ENCODE results near the gene PTTG1IP. TPM values are rescaled to one million over a fixed set of nuclear protein-coding genes. Genes with fewer than 3 reads are reported as not detected.

Gene PTTG1IP
- total RNA-seq, 2 experiments from 2014 or later: 80.3 to 82.6 TPM

DNA sequence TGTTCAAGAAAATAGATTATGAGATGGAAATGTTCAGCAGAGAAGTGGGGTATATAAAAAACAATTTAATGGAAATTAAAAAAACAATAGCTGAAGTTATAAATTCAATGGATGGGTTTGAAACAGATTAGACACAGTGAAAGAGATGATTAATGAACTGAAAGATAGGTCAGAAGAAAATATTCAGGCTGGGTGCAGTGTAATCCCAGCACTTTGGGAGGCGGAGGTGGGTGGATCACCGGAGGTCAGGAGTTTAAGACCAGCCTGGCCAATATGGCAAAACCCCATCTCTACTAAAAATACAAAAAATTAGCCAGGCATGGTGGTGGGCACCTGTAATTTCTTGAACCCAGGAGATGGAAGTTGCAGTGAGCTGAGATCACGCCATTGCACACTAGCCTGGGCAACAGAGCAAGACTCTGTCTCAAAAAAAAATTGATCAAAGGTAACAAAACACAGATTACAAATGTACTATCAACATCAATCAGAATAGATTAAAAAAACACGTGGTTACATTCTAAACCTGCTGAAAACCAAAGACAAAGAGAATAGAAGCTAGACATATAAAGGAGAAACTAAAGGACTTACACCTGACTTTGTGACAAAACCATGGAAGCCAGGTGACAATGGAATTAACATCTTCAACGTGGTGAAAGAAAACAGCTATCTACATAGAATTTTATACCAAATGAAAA is 50.9 kb downstream of the PTTG1IP start:
- CTCF ChIA-PET: interaction anchor here (1.3 kb wide), 1 partner anchor 24 kb away, joined by 3 read pairs; no protein-coding TSS in a partner anchor
- H3K4me1 Mint-ChIP-seq: peaks cover 4% of the 10 kb centered on the region
- H3K36me3 Mint-ChIP-seq (ENCODE audit: low read depth): peaks cover 20% of the 10 kb centered on the region

GRCh38 chr21:44820851-44821250 is 52.6 kb downstream of the PTTG1IP start:
- peaks cover 5% of the 10 kb centered on the region for H3K27me3 Mint-ChIP-seq
- POLR2A ChIA-PET: interaction anchor here (0.9 to 3.1 kb wide), 2 partner anchors 52 to 54 kb away, joined by 3 to 17 read pairs; partner anchors contain the start of gene PTTG1IP

More for the DNA sequence above, 50.9 kb downstream of the PTTG1IP start:
- no peak for DNase-seq
- Mint-ChIP-seq H3K4me3 (no peak overlapping the region), H3K9me3 (peaks cover 26% of the 10 kb centered on the region), H3K27ac (no peak overlapping the region), H3K27me3 (peaks cover 16% of the 10 kb centered on the region)
- POLR2A ChIA-PET: no interaction called here

GRCh38 chr21:44819283-44820243 is 53.9 kb downstream of the PTTG1IP start:
- no peak for DNase-seq
- H3K9me3 Mint-ChIP-seq: peaks cover 20% of the 10 kb centered on the region
- H3K27me3 Mint-ChIP-seq: peaks cover 5% of the 10 kb centered on the region
- peak overlapping the region; percentile 31 for H3K27ac Mint-ChIP-seq
- H3K4me1 Mint-ChIP-seq: peaks cover 22% of the 10 kb centered on the region
- CTCF ChIA-PET: no interaction called here
- peak overlapping the region; percentile 58 for H3K4me3 Mint-ChIP-seq
- POLR2A ChIA-PET: interaction anchor here (1.0 to 3.1 kb wide), 3 partner anchors 18 to 54 kb away, joined by 3 to 17 read pairs (median 15); partner anchors contain the start of genes PTTG1IP and UBE2G2
- H3K36me3 Mint-ChIP-seq (ENCODE audit: low read depth): peaks cover 23% of the 10 kb centered on the region

More at GRCh38 chr21:44820851-44821250, 52.6 kb downstream of the PTTG1IP start:
- no peak for DNase-seq
- Mint-ChIP-seq H3K27ac (no peak overlapping the region), H3K4me1 (peaks cover 18% of the 10 kb centered on the region), H3K36me3 (ENCODE audit: low read depth) (peaks cover 23% of the 10 kb centered on the region), H3K4me3 (no peak overlapping the region), H3K9me3 (peaks cover 20% of the 10 kb centered on the region)
- CTCF ChIA-PET: no interaction called here

DNA sequence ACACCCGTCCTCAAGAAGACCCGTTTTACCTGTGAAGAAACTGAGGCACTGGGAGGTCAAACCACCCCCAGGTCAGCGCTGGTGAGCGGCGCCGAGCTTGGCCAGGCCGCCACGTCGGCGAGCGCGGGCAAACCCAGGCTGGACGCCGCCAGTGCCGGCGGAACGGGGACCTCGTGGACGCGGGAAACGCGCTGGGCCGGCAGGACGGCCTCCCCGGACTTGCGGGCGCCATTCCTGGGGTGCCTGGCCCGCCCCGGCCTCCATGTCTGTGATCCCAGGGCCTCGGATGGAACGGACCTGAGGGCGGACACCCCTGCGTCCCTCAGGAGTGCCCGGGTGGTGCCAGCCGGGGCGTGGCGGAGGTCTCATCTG is 54.9 kb downstream of the PTTG1IP start:
- no peak overlapping the region for H3K27ac Mint-ChIP-seq
- POLR2A ChIA-PET: interaction anchor here (1.0 to 3.1 kb wide), 3 partner anchors 17 to 54 kb away, joined by 3 to 17 read pairs (median 15); partner anchors contain the start of genes PTTG1IP and UBE2G2
- DNase-seq: no peak
- CTCF ChIA-PET: no interaction called here
- peaks cover 22% of the 10 kb centered on the region for H3K4me1 Mint-ChIP-seq
- H3K4me3 Mint-ChIP-seq: peak overlapping the region; percentile 58
- peaks cover 5% of the 10 kb centered on the region for H3K27me3 Mint-ChIP-seq
- peaks cover 21% of the 10 kb centered on the region for H3K36me3 Mint-ChIP-seq (ENCODE audit: low read depth)
- H3K9me3 Mint-ChIP-seq: peaks cover 18% of the 10 kb centered on the region

DNA sequence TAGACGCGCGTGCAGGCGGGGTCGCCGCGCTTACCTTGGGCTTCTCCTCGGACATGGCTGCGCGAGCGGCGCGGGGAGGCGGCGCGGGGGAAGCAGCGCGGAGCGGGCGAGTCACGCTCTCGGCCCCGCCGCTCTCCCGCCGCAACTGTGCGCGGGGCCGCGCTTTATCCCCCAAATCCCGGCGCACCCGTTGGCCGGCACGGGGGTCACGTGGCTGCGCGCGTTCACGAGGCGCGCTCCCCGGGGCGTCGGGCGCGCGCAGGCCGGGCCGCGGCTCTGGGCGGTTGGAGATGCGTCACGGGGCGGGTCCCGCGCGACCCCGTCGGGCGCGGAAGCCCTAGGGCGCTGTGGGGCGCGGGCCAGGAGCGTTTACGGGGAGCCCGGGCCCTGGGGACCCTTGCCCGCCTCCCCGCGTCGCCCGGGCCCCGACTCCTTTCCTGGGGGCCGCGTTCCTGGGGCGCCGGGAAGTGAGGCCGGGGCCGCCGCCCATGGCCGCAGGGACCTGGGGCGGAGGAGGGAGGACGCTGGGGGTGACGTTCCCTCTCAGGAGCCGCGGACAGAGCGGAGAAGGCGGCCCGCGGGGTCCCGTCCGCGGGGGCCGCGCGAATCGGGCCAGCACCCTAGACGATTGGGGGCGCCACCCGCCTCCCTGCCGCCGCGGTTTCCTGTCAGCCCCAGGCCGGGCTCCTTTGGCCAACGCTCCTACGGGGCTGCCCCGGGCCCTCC is 55.4 kb downstream of the PTTG1IP start, which contains the start of gene SUMO3:
TSS of gene SUMO3 (minus strand) at position 149 of the 726 bp plus-strand sequence. CDS start at position 55, 94 bp downstream.
- Mint-ChIP-seq H3K27ac (no peak within 1 kb of the TSS), H3K36me3 (ENCODE audit: low read depth) (peaks cover 17% of the 10 kb centered on the region), H3K9me3 (peaks cover 12% of the 10 kb centered on the region), H3K27me3 (peaks cover 5% of the 10 kb centered on the region), H3K4me3 (peak within 1 kb of the TSS; percentile 68), H3K4me1 (peaks cover 21% of the 10 kb centered on the region)
- CTCF ChIA-PET: interaction anchor here (1.0 kb wide), 4 partner anchors 18 to 74 kb away, joined by 3 to 18 read pairs (median 4); partner anchors contain the start of genes PTTG1IP and UBE2G2
- peak; percentile 90 for DNase-seq
- POLR2A ChIA-PET: interaction anchor here (0.9 to 3.1 kb wide), 6 partner anchors 13 to 113 kb away, joined by 5 to 17 read pairs (median 6); partner anchors contain the start of genes PTTG1IP and UBE2G2

- H3K4me3 Mint-ChIP-seq: peak overlapping the region; percentile 68
- H3K27me3 Mint-ChIP-seq: peaks cover 5% of the 10 kb centered on the region
- ChIA-PET CTCF (interaction anchor here (1.0 kb wide), 4 partner anchors 17 to 75 kb away, joined by 3 to 18 read pairs (median 4); partner anchors contain the start of genes PTTG1IP and UBE2G2), POLR2A (interaction anchor here (0.6 to 2.3 kb wide), 9 partner anchors 11 to 479 kb away, joined by 3 to 15 read pairs (median 5); partner anchors contain the start of genes CFAP410, PTTG1IP and UBE2G2)
- peaks cover 16% of the 10 kb centered on the region for H3K36me3 Mint-ChIP-seq (ENCODE audit: low read depth)
- H3K27ac Mint-ChIP-seq: no peak overlapping the region
- peak; percentile 95 for DNase-seq
- peaks cover 9% of the 10 kb centered on the region for H3K9me3 Mint-ChIP-seq
- peaks cover 23% of the 10 kb centered on the region for H3K4me1 Mint-ChIP-seq
Measured at GRCh38 chr21:44817506-44817880, 56.0 kb downstream of the PTTG1IP start.

- POLR2A ChIA-PET: interaction anchor here (0.6 to 3.6 kb wide), 10 partner anchors 10 to 478 kb away, joined by 3 to 16 read pairs (median 5); partner anchors contain the start of genes CFAP410, PTTG1IP and UBE2G2
- Mint-ChIP-seq H3K4me1 (peaks cover 23% of the 10 kb centered on the region), H3K27me3 (peaks cover 5% of the 10 kb centered on the region), H3K27ac (no peak overlapping the region), H3K9me3 (peaks cover 3% of the 10 kb centered on the region), H3K36me3 (ENCODE audit: low read depth) (peaks cover 13% of the 10 kb centered on the region), H3K4me3 (peak overlapping the region; percentile 68)
- CTCF ChIA-PET: interaction anchor here (1.0 to 1.7 kb wide), 5 partner anchors 16 to 75 kb away, joined by 3 to 18 read pairs (median 6); partner anchors contain the start of genes PTTG1IP and UBE2G2
- no peak for DNase-seq
Measured at GRCh38 chr21:44816761-44817505, 56.6 kb downstream of the PTTG1IP start.

DNA sequence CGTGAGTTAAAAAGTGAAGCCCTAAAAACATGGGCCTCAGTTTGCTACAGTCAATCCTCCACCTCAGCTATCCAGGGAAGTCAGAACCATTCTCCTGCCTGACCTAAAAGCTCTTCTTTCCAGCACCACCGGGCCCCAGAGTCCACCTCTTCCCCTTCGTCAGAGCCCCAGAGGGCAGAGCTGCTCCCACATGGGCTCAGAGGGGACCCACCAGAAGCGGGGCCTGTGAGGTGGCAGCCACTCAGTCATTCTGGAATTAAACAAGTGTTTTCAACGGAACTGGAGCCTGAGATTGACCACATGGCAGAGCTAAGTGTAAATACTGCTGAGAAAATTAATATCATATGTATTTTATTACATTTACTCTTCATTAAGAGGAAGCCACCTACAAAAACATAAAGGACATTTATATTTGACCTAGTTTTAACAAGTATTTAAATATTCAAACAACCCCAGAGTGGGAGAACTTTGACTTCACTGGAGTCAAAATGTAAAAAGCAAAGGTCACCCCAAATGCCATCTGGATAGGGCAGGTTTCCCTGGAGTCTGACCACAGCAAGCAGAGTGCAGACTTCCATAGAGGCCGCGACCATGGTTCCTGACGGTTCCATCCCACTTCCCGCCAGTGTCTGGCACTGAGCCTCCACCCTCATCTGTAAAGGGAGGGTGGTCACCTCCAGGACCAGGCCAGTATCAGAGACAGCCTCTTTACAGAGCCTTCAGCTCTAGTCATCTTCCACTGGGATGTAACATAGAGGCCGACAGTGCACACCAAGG is 57.5 kb downstream of the PTTG1IP start:
- peaks cover 5% of the 10 kb centered on the region for H3K27me3 Mint-ChIP-seq
- H3K27ac Mint-ChIP-seq: no peak overlapping the region
- H3K9me3 Mint-ChIP-seq: no peaks in the 10 kb centered on the region
- POLR2A ChIA-PET: interaction anchor here (0.9 to 3.6 kb wide), 3 partner anchors 12 to 59 kb away, joined by 3 to 16 read pairs (median 6); partner anchors contain the start of gene PTTG1IP
- peaks cover 27% of the 10 kb centered on the region for H3K4me1 Mint-ChIP-seq
- CTCF ChIA-PET: interaction anchor here (1.3 to 2.9 kb wide), 4 partner anchors 15 to 60 kb away, joined by 3 to 8 read pairs (median 6); partner anchors contain the start of genes PTTG1IP and UBE2G2
- H3K36me3 Mint-ChIP-seq (ENCODE audit: low read depth): peaks cover 18% of the 10 kb centered on the region
- DNase-seq: no peak
- H3K4me3 Mint-ChIP-seq: peak overlapping the region; percentile 68

GRCh38 chr21:44815225-44815624 is 58.3 kb downstream of the PTTG1IP start:
- Mint-ChIP-seq H3K36me3 (ENCODE audit: low read depth) (peaks cover 18% of the 10 kb centered on the region), H3K9me3 (no peaks in the 10 kb centered on the region), H3K4me1 (peaks cover 29% of the 10 kb centered on the region), H3K27me3 (peaks cover 5% of the 10 kb centered on the region), H3K27ac (no peak overlapping the region), H3K4me3 (no peak overlapping the region)
- DNase-seq: no peak
- ChIA-PET POLR2A (interaction anchor here (0.9 to 3.6 kb wide), 4 partner anchors 11 to 60 kb away, joined by 3 to 16 read pairs (median 6); partner anchors contain the start of genes PTTG1IP and UBE2G2), CTCF (interaction anchor here (1.3 to 2.9 kb wide), 4 partner anchors 14 to 60 kb away, joined by 3 to 8 read pairs (median 6); partner anchors contain the start of genes PTTG1IP and UBE2G2)

GRCh38 chr21:44814498-44815023 is 58.9 kb downstream of the PTTG1IP start:
- ChIA-PET POLR2A (interaction anchor here (1.6 to 3.6 kb wide), 3 partner anchors 10 to 59 kb away, joined by 6 to 16 read pairs (median 7); partner anchors contain the start of genes PTTG1IP and UBE2G2), CTCF (interaction anchor here (1.3 to 2.9 kb wide), 3 partner anchors 13 to 59 kb away, joined by 3 to 8 read pairs (median 4); partner anchors contain the start of genes PTTG1IP and UBE2G2)
- no peak for DNase-seq
- Mint-ChIP-seq H3K27ac (no peak overlapping the region), H3K4me3 (no peak overlapping the region), H3K9me3 (no peaks in the 10 kb centered on the region), H3K27me3 (peaks cover under 1% of the 10 kb centered on the region), H3K4me1 (peaks cover 29% of the 10 kb centered on the region), H3K36me3 (ENCODE audit: low read depth) (peaks cover 17% of the 10 kb centered on the region)

All from activated CD4-positive, alpha-beta memory T cell treated with anti-CD3 and anti-CD28 coated beads, Interleukin-2, amount 10 ng/mL, durations not matched to agents 7 days and 5 days (primary cell).